G401 (cell line): ENCODE results near the gene EVC. TPM values are rescaled to one million over a fixed set of nuclear protein-coding genes. Genes with fewer than 3 reads are reported as not detected.
"Not testable (repeated sequence)": the region's sequence is repeated elsewhere in the genome, so short reads cannot be mapped to it uniquely, and the experiment has no call there.

Experiments
- DNase-seq: peaks from one replicate; pipeline ENCODE4 v3.0.0-alpha.2; 2015; ENCODE audit warnings: low spot score
- in situ Hi-C: cut with HindIII; loops from 2 replicates; pipeline ENCODE4 v1.10.0; 2016; ENCODE audit warnings: low sequenced_read_pairs, mixed read lengths
- total RNA-seq: library from RNA; depleted of rRNA; stranded (reverse); fragments of >200 nt; shearing (Covaris generic); gene quantifications from 2 replicates; pipeline ENCODE4 v1.2.3, GENCODE V29; 2014

EVC gene
- total RNA-seq, 1 experiment from 2014 or later = 10.2 TPM

DNA sequence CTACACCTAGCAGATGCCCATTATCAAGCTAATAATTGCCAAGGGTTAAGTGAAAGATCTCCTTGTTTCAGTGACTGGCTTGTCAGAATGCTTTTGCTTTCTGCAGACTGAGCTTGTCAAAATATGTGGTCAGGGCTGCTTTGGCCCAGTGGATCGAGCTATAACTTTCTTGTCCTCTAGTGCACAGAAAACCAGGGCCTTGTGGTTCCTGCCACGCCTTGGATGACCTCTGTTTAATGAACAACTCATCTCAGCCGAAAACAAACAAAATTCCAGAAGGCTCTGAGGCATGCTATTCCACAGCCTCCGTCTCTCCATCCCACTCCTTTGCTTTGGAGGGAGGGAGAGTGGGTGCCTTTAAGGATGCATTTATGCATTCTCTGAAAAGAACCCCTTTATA, 11.3 kb downstream of the EVC start:
- in situ Hi-C loops = no loop called here
- DNase-seq = no peak

DNA sequence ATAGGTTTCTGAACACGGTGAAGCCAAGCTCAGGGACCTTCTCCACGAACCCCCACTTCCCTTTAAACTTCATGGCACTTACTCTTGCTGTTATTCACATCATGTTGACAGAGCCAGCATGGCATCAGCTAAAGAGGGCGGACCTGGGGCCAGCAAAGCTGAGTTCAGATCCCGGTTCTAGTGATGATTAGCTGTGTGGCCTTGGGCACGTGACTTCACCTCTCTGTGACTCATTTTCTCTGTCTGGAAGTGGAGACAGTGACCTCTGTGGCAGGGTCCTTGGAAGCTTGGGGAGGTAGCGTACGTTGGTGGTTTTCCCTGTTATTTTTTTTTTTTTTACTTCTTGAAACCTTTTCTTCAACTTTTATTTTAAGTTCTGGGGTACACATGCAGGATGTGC, 13.4 kb downstream of the EVC start:
- in situ Hi-C loops = no loop called here
- DNase-seq = no peak

GRCh38 chr4:5728412-5728811, 17.4 kb downstream of the EVC start:
- in situ Hi-C loops, DNase-seq: not testable (repeated sequence)

DNA sequence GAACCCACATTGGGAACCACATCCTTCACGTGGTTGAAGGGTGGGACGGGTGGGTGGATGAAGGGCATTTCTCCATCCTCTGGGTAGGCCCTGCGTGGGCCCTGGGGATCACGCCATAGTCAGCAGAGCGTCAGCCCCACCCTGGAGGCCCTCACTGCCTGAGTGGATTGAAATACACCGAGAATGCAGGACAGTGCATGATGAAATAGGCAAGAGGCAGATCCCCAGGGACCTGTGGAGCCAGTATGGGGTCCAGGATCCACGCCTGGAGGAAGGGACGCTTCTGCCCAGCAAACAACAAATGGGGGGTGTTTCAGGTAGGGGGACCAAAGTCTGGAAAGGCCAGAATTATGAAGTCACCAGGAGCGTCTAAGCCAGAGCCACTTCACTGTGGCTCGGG, 19.4 kb downstream of the EVC start:
- in situ Hi-C loops = no loop called here
- no peak for DNase-seq

GRCh38 chr4:5730993-5731990, 20.3 kb downstream of the EVC start:
- DNase-seq = no peak
- in situ Hi-C loops = no loop called here

GRCh38 chr4:5732158-5732557, 21.2 kb downstream of the EVC start:
- in situ Hi-C loops = no loop called here
- no peak for DNase-seq

DNA sequence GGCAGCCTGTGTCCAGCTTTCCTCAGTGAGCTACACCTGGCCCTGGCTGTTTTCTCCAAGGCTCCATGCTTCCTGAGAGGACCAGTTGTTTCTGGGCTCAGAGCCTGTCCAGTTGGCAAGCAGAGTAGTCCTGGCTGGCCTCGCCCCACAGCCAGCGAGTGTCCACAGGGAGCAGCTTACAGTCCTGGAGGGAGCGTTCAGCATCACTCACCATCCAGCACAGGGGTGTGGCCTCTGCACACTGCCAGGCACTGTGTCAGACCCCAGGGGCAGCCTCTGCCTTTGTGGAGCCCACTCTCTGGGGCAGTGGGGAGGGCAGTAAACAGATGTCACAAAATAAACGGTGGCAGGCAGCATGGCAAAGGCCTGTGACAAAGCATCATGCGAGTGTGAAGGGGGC, 23.9 kb downstream of the EVC start:
- in situ Hi-C loops = no loop called here
- no peak for DNase-seq

- in situ Hi-C loops = no loop called here
- no peak for DNase-seq
Measured at GRCh38 chr4:5735463-5735862, 24.5 kb downstream of the EVC start.

GRCh38 chr4:5738061-5738460, 27.1 kb downstream of the EVC start:
- in situ Hi-C loops = no loop called here
- DNase-seq = no peak

DNA sequence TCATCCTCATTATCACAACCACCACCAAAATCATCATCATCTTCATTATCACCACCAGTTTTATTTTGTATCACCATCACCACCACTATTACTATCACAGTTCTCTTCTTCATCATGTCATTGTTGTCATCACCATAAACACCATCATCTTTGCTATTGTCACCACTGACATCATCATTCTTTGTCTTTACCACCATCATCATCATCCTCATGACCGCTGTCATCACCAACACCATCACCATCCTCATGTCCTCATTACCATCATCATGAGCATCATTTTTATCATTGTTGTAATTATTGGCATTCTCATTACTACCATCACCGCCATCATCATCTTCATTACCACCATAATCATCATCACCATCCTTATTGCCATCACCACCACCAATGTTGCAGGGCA, 31.4 kb downstream of the EVC start:
- DNase-seq = no peak
- in situ Hi-C loops = no loop called here

GRCh38 chr4:5742968-5743367, 32.0 kb downstream of the EVC start:
- in situ Hi-C loops = no loop called here

DNA sequence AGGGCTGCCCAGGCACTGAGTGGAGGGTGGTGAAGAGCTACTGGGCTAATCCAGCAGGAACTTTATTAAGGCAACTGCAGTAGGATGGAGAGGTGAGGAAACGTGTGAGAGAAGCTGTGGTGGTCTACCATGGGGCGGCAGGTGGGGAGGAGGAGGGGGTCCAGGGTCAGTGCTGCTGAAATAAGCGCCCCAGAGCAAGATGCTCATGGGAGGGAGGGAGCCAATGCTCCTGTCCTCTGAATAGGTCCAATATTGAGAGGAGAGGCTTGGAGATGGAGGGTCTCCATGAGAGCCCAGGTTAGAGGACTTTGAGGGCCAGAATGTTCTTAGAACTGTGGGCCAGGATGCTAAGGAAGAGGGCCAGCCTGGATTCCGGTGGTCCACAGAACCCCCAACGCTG, 35.2 kb downstream of the EVC start:
- in situ Hi-C loops = no loop called here

More at GRCh38 chr4:5742968-5743367, 32.0 kb downstream of the EVC start:
- no peak for DNase-seq

GRCh38 chr4:5746829-5747737, 36.1 kb downstream of the EVC start:
- in situ Hi-C loops = no loop called here
- DNase-seq = no peak

More for the DNA sequence above, 35.2 kb downstream of the EVC start:
- DNase-seq = no peak

GRCh38 chr4:5747738-5748375, 36.9 kb downstream of the EVC start:
- DNase-seq = peak; percentile 1
- in situ Hi-C loops = no loop called here

DNA sequence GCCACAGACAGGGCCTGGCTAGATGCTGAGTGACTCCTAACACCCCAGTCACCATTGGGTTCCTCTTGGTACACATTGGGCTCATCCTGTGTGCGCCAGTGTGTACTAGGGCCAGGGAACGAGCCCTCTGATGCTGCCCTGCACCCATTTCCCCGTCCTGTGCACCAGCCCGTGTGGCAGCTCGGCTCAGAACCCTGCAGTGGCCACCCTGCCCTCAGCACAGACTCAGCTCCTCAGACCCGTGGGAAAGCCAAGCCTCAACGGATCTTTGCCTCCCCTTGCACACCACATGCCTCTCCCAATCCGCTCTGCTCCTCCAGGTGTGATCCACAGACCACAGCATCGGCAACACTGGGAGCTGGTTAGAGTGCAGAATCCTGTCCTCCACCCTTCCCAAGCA, 38.6 kb downstream of the EVC start:
- DNase-seq = no peak
- in situ Hi-C loops = no loop called here

DNA sequence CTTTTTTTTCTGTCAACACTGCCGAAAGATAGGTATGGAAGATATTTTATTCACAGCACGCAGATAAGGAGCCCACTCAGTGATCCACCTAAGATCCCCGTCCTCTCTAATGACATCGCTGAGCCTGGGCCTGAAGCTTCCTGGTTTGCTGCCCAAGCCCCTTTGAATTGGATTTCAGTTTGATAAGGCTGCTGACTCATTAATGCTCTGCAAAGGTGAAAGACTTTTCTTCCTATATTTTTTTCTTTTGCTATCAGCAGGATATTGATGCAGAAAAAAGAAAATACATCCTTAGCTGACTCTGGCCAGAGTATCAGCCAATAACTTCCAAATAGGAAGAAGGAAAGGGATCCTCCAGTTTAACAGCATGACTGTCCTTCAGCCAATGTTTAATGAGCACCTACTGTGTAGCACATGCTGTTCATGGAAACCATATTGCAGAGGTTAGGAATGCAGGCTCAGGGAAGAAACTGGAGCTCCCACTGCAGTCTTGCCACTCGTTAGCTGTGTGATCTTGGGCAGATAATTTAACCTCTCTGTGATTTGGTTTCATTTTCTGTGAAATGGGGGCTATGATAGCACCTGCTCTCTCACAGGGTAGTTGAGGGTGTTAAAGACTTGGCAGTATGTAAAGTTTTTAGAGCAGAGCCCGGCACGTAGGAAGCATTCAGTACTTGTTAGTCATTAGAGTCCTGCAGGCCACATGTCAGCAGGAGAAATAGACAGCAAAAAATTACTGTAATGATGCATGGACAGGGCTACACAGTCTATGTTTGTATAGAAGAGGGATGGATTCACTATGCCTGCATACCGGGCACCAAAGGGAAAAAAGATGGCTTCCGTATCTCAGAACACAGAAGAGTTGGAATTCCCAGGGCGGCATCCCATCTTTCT, 39.3 kb downstream of the EVC start:
- DNase-seq = no peak
- in situ Hi-C loops = no loop called here

DNA sequence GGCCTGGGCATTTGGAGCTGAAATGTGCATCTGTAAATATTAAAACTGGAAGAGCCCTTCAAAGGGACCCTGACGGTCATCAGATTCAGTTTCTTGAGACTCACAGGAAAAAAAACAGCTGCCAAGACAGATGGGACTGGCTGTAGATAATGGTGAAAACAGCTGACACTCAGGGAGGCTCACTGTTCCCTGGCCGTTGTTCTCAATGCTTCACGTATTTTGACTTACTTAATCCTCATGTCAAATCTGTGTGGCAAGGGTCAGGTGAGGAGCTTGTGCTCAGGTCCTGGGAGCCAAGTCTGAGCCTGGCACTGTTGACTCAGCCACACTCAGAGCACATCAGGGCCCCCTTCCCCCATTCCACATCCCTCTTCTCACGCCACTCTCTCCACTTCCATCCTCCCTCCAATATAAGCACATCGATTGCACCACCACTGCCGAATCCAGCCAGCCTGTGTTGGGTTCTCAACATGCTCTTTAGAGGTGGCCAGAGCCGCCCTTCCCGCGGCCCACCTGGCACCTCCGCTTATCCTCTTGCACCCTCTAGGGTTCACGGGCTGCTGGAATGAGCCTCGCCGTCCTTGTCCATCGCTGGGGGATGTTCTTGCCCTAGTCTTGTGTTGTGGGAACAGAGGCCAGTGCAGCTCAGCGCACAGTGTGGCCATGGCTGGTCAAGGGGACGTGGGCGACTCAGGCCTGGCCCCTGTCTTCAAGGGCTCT, 40.1 kb downstream of the EVC start:
- in situ Hi-C loops = no loop called here
- no peak for DNase-seq
